H1 (cell line): ENCODE data around the gene SMARCD2.

ENCODE experiments used
- CTCF ChIP-seq, 3 experiments: IDR thresholded peaks; 1 replicate in 2 of 3; 2 replicates in 1 of 3; pipeline versions ENCODE4 v1.5.1 to v1.6.1; 2011; ENCODE audit warnings: low read length in 3 of 3, mild to moderate bottlenecking in 3 of 3, inconsistent platforms in 2 of 3, low read depth in 1 of 3, moderate library complexity in 1 of 3; ENCODE audit not compliant: insufficient read depth in 1 of 3; ENCODE audit errors: control extremely low read depth in 1 of 3
- EZH2 ChIP-seq: fragments of 200-600 bp; sonication (generic); IDR thresholded peaks from 2 replicates; pipeline ENCODE4 v1.7.1; 2012; ENCODE audit warnings: low read depth, mild to moderate bottlenecking, moderate library complexity, low read length, inconsistent platforms; ENCODE audit not compliant: severe bottlenecking
- HDAC2 ChIP-seq, 2 experiments: fragments of 300-600 bp in 1 of 2; sonication (generic) in 1 of 2; IDR thresholded peaks; 2 replicates each; pipeline ENCODE4 v1.6.1; 2011 to 2012; ENCODE audit warnings: low read depth in 2 of 2, low read length in 2 of 2, mild to moderate bottlenecking in 2 of 2, moderate library complexity in 2 of 2, borderline replicate concordance in 1 of 2, inconsistent platforms in 1 of 2
- KDM5A ChIP-seq: fragments of 200-600 bp; IDR thresholded peaks from 2 replicates; pipeline ENCODE4 v1.7.1; 2012; ENCODE audit warnings: mild to moderate bottlenecking, low read length, inconsistent platforms, mixed read lengths
- POLR2A ChIP-seq, 2 experiments: IDR thresholded peaks; 1 replicate in 1 of 2; 2 replicates in 1 of 2; pipeline ENCODE4 v1.6.1; 2011; ENCODE audit warnings: low read depth in 2 of 2, low read length in 2 of 2, mild to moderate bottlenecking in 2 of 2; ENCODE audit errors: control extremely low read depth in 1 of 2
- SIN3A ChIP-seq, 2 experiments: IDR thresholded peaks in 1 of 2; conservative IDR thresholded peaks in 1 of 2; 2 replicates each; pipeline ENCODE4 v1.6.1; 2011 to 2012; ENCODE audit warnings: low read length in 2 of 2, improper control_type of control experiment in 1 of 2, low read depth in 1 of 2, mild to moderate bottlenecking in 1 of 2

- TF ChIP-seq SIN3A (conservative IDR thresholded peaks at IDR 0.05 in 1 of 2, IDR thresholded peaks at IDR 0.05 in 1 of 2; ENCODE audit: low read depth in 1 of 2, low read length in 2 of 2): no peak
- no peak for TF ChIP-seq EZH2
- no peak for TF ChIP-seq HDAC2 (IDR thresholded peaks at IDR 0.05; ENCODE audit: borderline replicate concordance in 1 of 2, low read depth in 2 of 2, low read length in 2 of 2)
- no peak for TF ChIP-seq CTCF (IDR thresholded peaks at IDR 0.05; ENCODE audit: control extremely low read depth in 1 of 3, insufficient read depth in 1 of 3, low read depth in 1 of 3, low read length in 3 of 3)
- no peak for TF ChIP-seq KDM5A
- no peak for TF ChIP-seq POLR2A (IDR thresholded peaks at IDR 0.05; ENCODE audit: control extremely low read depth in 1 of 2, low read depth in 2 of 2, low read length in 2 of 2)
These were observed 7.2 kb downstream of the SMARCD2 start for GRCh38 chr17:63835167-63835720.
